Breast epithelium (tissue), 3 donors: Measurements from ENCODE around the gene RNF41.

Experiments used
- CTCF ChIP-seq, 3 donors: fragments of 450-650 bp; IDR thresholded peaks; one replicate each; pipeline ENCODE4 v1.5.1; 2016 to 2017; ENCODE audit warnings: antibody characterized with exemption in 3 of 3, mild to moderate bottlenecking in 3 of 3, moderate library complexity in 3 of 3
- POLR2A ChIP-seq: fragments of 450-650 bp; IDR thresholded peaks from one replicate; pipeline ENCODE4 v1.6.1; 2016; ENCODE audit warnings: antibody characterized with exemption, mild to moderate bottlenecking, moderate library complexity
- POLR2AphosphoS5 ChIP-seq, 3 donors: sonication (generic); formaldehyde crosslinking; IDR thresholded peaks; one replicate each; pipeline ENCODE4 v1.6.1; 2017; ENCODE audit warnings: antibody characterized with exemption in 3 of 3

DNA sequence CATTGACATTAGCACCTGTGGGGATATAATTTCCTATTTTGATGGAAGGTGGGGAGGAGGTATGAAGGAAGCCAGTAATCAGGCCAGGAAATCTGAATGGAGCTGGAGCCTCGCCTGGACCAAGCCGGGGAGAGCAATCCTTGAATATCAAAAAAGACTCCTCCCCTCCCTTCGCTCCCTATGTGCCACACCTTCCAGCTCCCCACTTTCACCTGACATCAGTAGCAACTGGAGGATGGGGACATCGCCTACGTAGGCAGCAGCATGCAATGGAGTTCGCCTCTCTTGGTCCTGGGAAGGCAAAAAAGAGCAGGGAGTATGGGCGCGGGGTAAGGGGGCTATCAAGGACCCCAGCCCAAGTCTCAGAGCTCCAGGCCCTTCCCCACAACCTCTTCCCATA, 35.3 kb upstream of the RNF41 start:
- no peak for TF ChIP-seq CTCF (IDR thresholded peaks at IDR 0.05)
- no peak for TF ChIP-seq POLR2A
- no peak for TF ChIP-seq POLR2AphosphoS5 (IDR thresholded peaks at IDR 0.05)
